B cell (primary cell): ENCODE data around the gene PMPCA. TPM values are rescaled to one million over a fixed set of nuclear protein-coding genes. Genes with fewer than 3 reads are reported as not detected.

Experiments
- ATAC-seq: fragments of 200-7000 bp; cut with Tn5 transposase; one replicate; pipeline ENCODE4 v1.10.0; 2021; ENCODE audit warnings: low read depth, mild to moderate bottlenecking, moderate number of reproducible peaks, moderate library complexity
- CTCF ChIA-PET: fragments of 350-600 bp; sonication (Branson Sonifier 250); formaldehyde crosslinking; loops from one replicate; lab custom pipeline; 2021; ENCODE audit warnings: antibody characterized with exemption, inconsistent platforms; lab: Charles Lee
- POLR2A ChIA-PET: fragments of 350-600 bp; sonication (Branson Sonifier 250); formaldehyde crosslinking; loops from one replicate; lab custom pipeline; 2021; ENCODE audit warnings: antibody characterized with exemption; lab: Charles Lee
- DNase-seq: peaks from one replicate; pipeline ENCODE4 v3.0.0; 2013
- H2AFZ ChIP-seq: 2 replicates; pipeline ENCODE4 v1.6.1; 2012; ENCODE audit warnings: mild to moderate bottlenecking, low read depth, low read length; ENCODE audit not compliant: insufficient read depth, poor library complexity, severe bottlenecking
- H3K27ac ChIP-seq, 2 donors: 1 replicate in 1 of 2; 2 replicates in 1 of 2; pipeline ENCODE4 v1.5.1; 2012 to 2013; ENCODE audit warnings: low read length in 2 of 2, mild to moderate bottlenecking in 2 of 2, moderate library complexity in 1 of 2
- H3K27me3 ChIP-seq, 4 experiments: fragments of 200-600 bp in 1 of 4; sonication (generic) in 1 of 4; replicated peaks in 1 of 4; 1 replicate in 2 of 4; 2 replicates in 2 of 4; pipeline versions ENCODE4 v1.6.1 to v1.7.0; 2013 to 2016; ENCODE audit warnings: low read length in 3 of 4, mild to moderate bottlenecking in 2 of 4, mixed read lengths in 1 of 4, moderate library complexity in 1 of 4; ENCODE audit not compliant: insufficient read depth in 4 of 4, control insufficient read depth in 3 of 4; ENCODE audit errors: control extremely low read depth in 1 of 4
- H3K36me3 ChIP-seq, 2 experiments: replicated peaks in 1 of 2; 1 replicate in 1 of 2; 2 replicates in 1 of 2; pipeline versions ENCODE4 v1.6.1 to v1.7.1; 2013; ENCODE audit warnings: low read length in 1 of 2; ENCODE audit not compliant: insufficient read depth in 2 of 2, control insufficient read depth in 1 of 2; ENCODE audit errors: control extremely low read depth in 1 of 2, extremely low read depth in 1 of 2
- H3K4me1 ChIP-seq, 2 donors: fragments of 200-600 bp in 1 of 2; sonication (generic) in 1 of 2; 1 replicate in 1 of 2; 2 replicates in 1 of 2; pipeline versions ENCODE4 v1.5.1 to v1.6.1; 2013 to 2017; ENCODE audit warnings: low read length in 2 of 2; ENCODE audit not compliant: control insufficient read depth in 2 of 2, insufficient read depth in 2 of 2
- H3K4me2 ChIP-seq: replicated peaks from 2 replicates; pipeline ENCODE3; 2012; ENCODE audit warnings: mild to moderate bottlenecking, low read depth, low read length; ENCODE audit not compliant: poor library complexity, severe bottlenecking
- H3K4me3 ChIP-seq, 5 experiments: fragments of 200-600 bp in 1 of 5; sonication (generic) in 1 of 5; 1 replicate in 3 of 5; 2 replicates in 2 of 5; pipeline versions ENCODE4 v1.5.1 to v1.7.0; 2011 to 2016; ENCODE audit warnings: low read length in 4 of 5, mild to moderate bottlenecking in 4 of 5, low read depth in 2 of 5, control low read depth in 1 of 5, moderate library complexity in 1 of 5; ENCODE audit not compliant: insufficient read depth in 1 of 5; ENCODE audit errors: control extremely low read depth in 1 of 5, extremely low read depth in 1 of 5
- H3K79me2 ChIP-seq: fragments of 200-600 bp; sonication (generic); one replicate; pipeline ENCODE4 v1.6.0; 2016; ENCODE audit warnings: low read length; ENCODE audit not compliant: control insufficient read depth, insufficient read depth
- H3K9ac ChIP-seq: fragments of 200-600 bp; sonication (generic); 2 replicates; pipeline ENCODE4 v1.6.1; 2017; ENCODE audit warnings: mild to moderate bottlenecking, low read length, moderate library complexity
- H3K9me3 ChIP-seq, 3 donors: one replicate each; pipeline versions ENCODE4 v1.6.1 to v1.7.1; 2013; ENCODE audit warnings: low read length in 2 of 3; ENCODE audit not compliant: control insufficient read depth in 2 of 3, insufficient read depth in 1 of 3; ENCODE audit errors: control extremely low read depth in 1 of 3
- H4K20me1 ChIP-seq: 2 replicates; pipeline ENCODE4 v1.6.0; 2012; ENCODE audit warnings: mild to moderate bottlenecking, low read length; ENCODE audit not compliant: insufficient read depth, control insufficient read depth, poor library complexity, severe bottlenecking
- H3K27ac Mint-ChIP-seq: one replicate; pipeline ENCODE4 v1.8.0; 2021; ENCODE audit warnings: mixed read lengths
- H3K27me3 Mint-ChIP-seq: one replicate; pipeline ENCODE4 v1.8.0; 2021; ENCODE audit warnings: mixed read lengths
- H3K4me1 Mint-ChIP-seq: one replicate; pipeline ENCODE4 v1.8.0; 2021; ENCODE audit warnings: mixed read lengths
- H3K4me3 Mint-ChIP-seq: one replicate; pipeline ENCODE4 v1.8.0; 2021; ENCODE audit warnings: mixed read lengths
- H3K9me3 Mint-ChIP-seq: one replicate; pipeline ENCODE4 v1.8.0; 2022; ENCODE audit warnings: mixed read lengths; ENCODE audit not compliant: insufficient read depth
- CTCF ChIP-seq: fragments of 200-600 bp; IDR thresholded peaks from one replicate; pipeline ENCODE4 v1.8.0; 2022; ENCODE audit warnings: antibody characterized with exemption, mild to moderate bottlenecking
- EZH2 ChIP-seq: IDR thresholded peaks from 2 replicates; pipeline ENCODE4 v1.6.1; 2012; ENCODE audit warnings: borderline replicate concordance, low read depth, mild to moderate bottlenecking, moderate library complexity, low read length; ENCODE audit not compliant: insufficient read depth, poor library complexity, severe bottlenecking
- WGBS: methylation state at CpG from one replicate; pipeline ENCODE4 v1.1.5; 2013; ENCODE audit warnings: missing lambda C conversion rate; ENCODE audit not compliant: insufficient coverage; 5-methylcytosine and 5-hydroxymethylcytosine counted together
- intact Hi-C: fragments of 100-400 bp; cut with micrococcal nuclease; formaldehyde crosslinking; loops from one replicate; pipeline ENCODE4 v1.10.0; 2022
- polyA plus RNA-seq: library from polyadenylated mRNA; depleted of rRNA; stranded (reverse); fragments of >200 nt; gene quantifications from 2 replicates; pipeline ENCODE4 v1.2.3, GENCODE V29; 2012
- total RNA-seq, 2 donors: library from RNA; stranded (reverse); fragments of 120-200 nt in 1 of 2; gene quantifications; 1 replicate in 1 of 2; 2 replicates in 1 of 2; pipeline versions ENCODE4 v1.2.3 to v1.2.4, GENCODE V29; 2013 to 2022

Gene PMPCA
- total and polyA plus RNA-seq, 2 donors (not counting 1 experiment from before 2014, with no cell fraction given): 64.4 to 72.2 TPM

GRCh38 chr9:136407911-136408310, 2.5 kb upstream of the PMPCA start:
- CTCF ChIA-PET: interaction anchor here (2.6 kb wide), 1 partner anchor 7 kb away, joined by 16 read pairs; the partner anchor contains the start of gene SNAPC4
- WGBS: 65% methylated on average over 6 of the region's 7 CpGs

More at GRCh38 chr9:136407911-136408310, 2.5 kb upstream of the PMPCA start:
- POLR2A ChIA-PET: no interaction called here
- H3K4me3 ChIP-seq: no peak overlapping the region
- H3K27ac ChIP-seq: no peak overlapping the region
- H3K4me1 Mint-ChIP-seq: peaks cover 59% of the 10 kb centered on the region
- peaks cover 0 to 34% of the 10 kb centered on the region in 2 experiments for H3K36me3 ChIP-seq
- DNase-seq: no peak
- intact Hi-C loops: no loop called here
- no peaks in the 10 kb centered on the region for H3K27me3 ChIP-seq
- H3K27me3 Mint-ChIP-seq: no peaks in the 10 kb centered on the region
- ATAC-seq: no peak
- TF ChIP-seq CTCF (no peak), EZH2 (no peak)
- H3K9me3 ChIP-seq: no peaks in the 10 kb centered on the region
- H4K20me1 ChIP-seq: peaks cover 37% of the 10 kb centered on the region
- H3K9me3 Mint-ChIP-seq: no peaks in the 10 kb centered on the region
- no peak overlapping the region for H3K4me2 ChIP-seq
- peaks cover 56% of the 10 kb centered on the region for H3K79me2 ChIP-seq
- peak overlapping the region; percentile 39 for H3K4me3 Mint-ChIP-seq
- H3K9ac ChIP-seq: no peak overlapping the region
- H2AFZ ChIP-seq: no peak overlapping the region
- H3K27ac Mint-ChIP-seq: peak overlapping the region; percentile 67
- H3K4me1 ChIP-seq: peaks cover 49 to 61% of the 10 kb centered on the region in 2 donors
